ENCODE results near the gene GPATCH8. TPM values are rescaled to one million over a fixed set of nuclear protein-coding genes. Genes with fewer than 3 reads are reported as not detected.
"Not testable (repeated sequence)": the region's sequence is repeated elsewhere in the genome, so short reads cannot be mapped to it uniquely, and the experiment has no call there.

GPATCH8 gene
- total RNA-seq, 1 donor from 2014 or later, result 66.9 TPM

GRCh38 chr17:44384281-44384822, 118.9 kb downstream of the GPATCH8 start:
- intact Hi-C loops (cut with DNase I), result no loop called here
- no peak for ATAC-seq
- no peak for DNase-seq (ENCODE audit: low spot score)

DNA sequence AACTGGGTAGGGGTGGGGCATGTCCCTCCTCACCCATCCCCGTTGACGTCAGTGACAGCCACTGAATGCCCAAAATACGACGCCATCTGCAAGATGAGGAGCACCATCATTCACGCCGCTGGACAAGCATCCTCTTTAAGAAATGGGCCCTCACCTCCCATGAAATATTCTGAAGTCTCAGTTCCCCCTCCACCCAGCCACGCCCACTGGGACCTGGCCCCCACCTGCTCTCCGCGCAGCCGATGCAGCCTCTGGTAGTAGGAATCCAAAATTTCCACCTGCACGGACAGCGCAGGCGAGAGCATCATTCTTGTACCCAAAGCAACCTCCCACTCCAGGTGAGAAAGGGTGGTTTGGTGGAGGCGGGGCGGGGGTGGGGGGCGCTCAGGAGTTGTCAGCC, 119.3 kb downstream of the GPATCH8 start:
- no peak for DNase-seq (ENCODE audit: low spot score)
- ATAC-seq, result no peak
- intact Hi-C loops (cut with DNase I), result no loop called here

GRCh38 chr17:44383363-44383762, 119.8 kb downstream of the GPATCH8 start:
- ATAC-seq (no peak), DNase-seq (ENCODE audit: low spot score) (no peak)
- intact Hi-C loops (cut with DNase I), result no loop called here

DNA sequence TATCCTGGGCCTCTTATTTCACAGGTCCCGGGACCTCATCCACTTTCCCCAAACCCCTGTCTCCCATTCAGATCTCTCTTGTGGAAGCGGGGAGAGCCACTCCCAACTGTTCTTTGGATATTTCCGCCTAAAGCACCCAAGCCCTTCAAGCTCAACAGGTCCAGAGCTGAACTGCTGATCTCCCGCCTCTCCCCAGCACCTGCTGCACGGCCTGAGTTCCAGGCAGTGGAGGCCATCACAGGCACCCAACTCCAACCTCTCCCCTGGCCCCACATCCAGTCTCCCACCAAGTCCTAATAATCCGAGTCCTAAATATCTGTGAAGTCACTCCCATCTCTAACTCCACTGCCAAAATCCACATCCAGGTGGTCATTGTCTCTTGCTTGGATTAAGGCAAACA, 120.3 kb downstream of the GPATCH8 start:
- intact Hi-C loops (cut with DNase I), result no loop called here
- ATAC-seq (no peak), DNase-seq (ENCODE audit: low spot score) (no peak)

GRCh38 chr17:44381810-44382305, 121.3 kb downstream of the GPATCH8 start:
- intact Hi-C loops (cut with DNase I), result no loop called here
- no peak for DNase-seq (ENCODE audit: low spot score)
- no peak for ATAC-seq

- no peak for DNase-seq (ENCODE audit: low spot score)
- intact Hi-C loops (cut with DNase I), result no loop called here
These were observed 122.4 kb downstream of the GPATCH8 start for GRCh38 chr17:44380767-44381166.

DNA sequence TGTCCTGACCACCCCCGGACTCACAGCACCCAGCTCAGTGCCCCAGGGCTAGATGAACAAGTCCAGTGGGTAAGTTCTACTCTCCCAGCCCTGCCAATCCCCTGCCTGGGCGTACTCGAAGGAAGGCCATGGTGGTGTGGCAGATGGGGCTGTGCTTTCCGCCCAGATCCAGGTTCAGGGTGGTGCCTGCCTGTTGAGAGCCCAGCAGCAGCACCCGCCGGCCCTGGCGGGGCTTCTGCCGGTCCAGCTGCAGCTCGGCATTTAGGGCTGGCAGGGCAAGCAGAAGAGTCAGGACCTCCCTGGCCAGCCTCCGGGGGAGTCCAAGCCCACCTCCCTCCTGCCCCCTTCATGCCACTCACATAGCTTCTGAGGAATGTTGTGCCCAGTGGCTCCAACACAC, 123.3 kb downstream of the GPATCH8 start:
- intact Hi-C loops (cut with DNase I), result no loop called here
- no peak for ATAC-seq
- no peak for DNase-seq (ENCODE audit: low spot score)

More at GRCh38 chr17:44380767-44381166, 122.4 kb downstream of the GPATCH8 start:
- ATAC-seq, result no peak

- no peak for DNase-seq (ENCODE audit: low spot score)
- intact Hi-C loops (cut with DNase I), result no loop called here
- ATAC-seq, result no peak
These were observed 125.0 kb downstream of the GPATCH8 start for GRCh38 chr17:44378171-44378705.

DNA sequence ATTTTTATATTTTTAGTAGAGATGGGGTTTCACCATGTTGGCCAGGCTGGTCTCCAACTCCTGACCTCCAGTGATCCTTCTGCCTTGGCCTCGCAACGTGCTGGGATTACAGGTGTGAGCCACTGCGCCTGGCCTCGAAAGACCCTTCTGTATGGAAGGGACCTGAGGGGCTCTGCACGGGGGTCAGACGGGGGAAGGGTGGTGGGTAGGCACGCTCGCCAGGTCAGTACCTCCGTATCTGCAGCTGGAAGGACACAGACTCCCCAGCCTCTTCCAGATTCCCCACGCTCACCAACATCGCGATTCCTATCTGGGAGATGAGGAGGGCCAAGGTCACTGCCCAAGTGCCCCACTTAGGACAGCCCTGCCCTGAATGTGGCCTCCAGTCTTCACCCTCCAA, 126.4 kb downstream of the GPATCH8 start:
- no peak for ATAC-seq
- intact Hi-C loops (cut with DNase I), result no loop called here
- DNase-seq (ENCODE audit: low spot score), result no peak

GRCh38 chr17:44376124-44376523, 127.1 kb downstream of the GPATCH8 start:
- intact Hi-C loops (cut with DNase I), result no loop called here
- ATAC-seq (peak; percentile 68), DNase-seq (ENCODE audit: low spot score) (no peak)

DNA sequence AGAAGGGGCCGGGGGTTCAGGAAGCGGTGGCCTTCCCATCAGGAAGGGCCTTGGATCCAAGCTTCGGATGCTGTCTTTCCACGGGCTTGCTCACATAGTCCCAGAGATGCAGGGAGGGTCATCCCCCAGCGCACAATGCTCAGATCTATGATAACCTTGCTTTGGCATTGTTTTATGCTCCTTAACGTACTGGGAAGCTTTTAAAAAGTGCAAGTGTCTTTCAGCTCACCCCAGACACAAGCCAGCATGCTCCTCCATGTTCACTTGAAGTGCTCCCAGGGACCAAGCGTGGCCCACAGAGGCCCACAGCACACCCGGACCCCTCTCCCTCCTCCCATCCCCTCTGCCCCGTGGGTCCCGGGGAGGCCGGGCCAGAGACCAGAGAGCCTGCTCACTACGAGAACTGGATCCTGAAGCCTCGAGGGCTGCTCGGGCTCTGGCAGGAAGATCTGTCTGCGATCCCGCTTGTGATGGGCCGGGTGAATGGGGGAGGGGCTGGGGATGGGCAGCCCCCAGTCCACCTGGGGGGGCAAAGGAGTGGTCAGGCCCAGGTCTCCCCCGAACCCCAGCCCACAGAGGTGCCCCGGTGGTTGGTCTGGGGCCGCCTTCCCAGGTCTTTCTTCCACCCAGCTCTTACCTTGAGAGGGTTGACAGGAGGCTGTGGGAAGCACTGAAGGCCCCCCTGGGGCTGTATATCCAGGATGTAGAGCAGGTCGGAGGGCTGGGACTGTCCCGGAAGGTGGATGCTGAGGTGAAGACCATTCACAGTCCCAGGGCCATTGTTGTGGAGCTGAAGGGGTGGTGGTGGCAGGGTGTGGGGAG, 127.8 kb downstream of the GPATCH8 start:
- ATAC-seq (peak; percentile 29), DNase-seq (ENCODE audit: low spot score) (no peak)
- intact Hi-C loops (cut with DNase I), result no loop called here

DNA sequence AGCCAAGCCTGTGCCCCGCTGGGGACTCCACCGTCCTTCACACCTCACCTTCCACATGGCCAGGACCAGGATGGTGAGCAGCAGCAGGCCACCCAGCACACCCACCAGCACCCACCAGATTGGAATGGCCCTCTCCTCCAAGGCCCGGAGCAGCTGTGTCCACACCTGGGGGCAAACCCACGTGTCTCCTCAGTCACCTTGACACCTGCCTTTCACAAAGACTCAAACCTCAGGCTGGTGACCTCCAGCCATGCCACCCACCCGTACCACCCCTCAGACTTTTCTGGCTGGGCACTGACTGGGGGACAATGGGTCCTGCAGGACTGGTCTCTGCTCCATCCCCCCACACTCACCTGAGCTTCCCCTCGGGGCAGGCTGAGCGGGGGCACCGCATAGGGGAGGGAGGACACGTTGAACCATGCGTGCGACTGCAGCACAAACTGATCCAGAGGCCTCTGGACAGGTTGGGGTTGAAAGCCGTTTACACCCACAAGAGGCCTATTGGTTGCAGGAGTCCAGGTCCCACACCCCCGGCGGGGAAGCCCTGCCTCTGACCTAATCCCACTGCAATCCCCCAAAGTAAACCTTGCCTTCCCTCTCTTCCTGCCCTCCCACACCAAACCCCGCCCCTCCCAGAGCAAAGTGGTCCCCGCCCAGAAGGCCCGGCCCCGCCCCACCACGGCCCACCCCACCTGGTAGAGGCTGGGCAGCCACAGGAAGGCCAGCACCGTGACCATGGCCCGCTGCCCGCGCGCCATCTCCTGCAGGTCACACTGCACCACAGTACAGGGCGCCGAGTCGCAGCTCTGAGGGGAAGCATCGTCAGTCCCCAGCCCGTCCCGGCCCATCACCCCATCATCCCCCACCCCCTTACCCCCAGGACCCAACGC, 128.7 kb downstream of the GPATCH8 start:
- ATAC-seq (peak; percentile 32), DNase-seq (ENCODE audit: low spot score) (no peak)
- intact Hi-C loops (cut with DNase I), result no loop called here

- intact Hi-C loops (cut with DNase I), result no loop called here
- no peak for ATAC-seq
- no peak for DNase-seq (ENCODE audit: low spot score)
These were observed 131.2 kb downstream of the GPATCH8 start for GRCh38 chr17:44372036-44372435.

GRCh38 chr17:44369414-44370023, 133.7 kb downstream of the GPATCH8 start:
- intact Hi-C loops (cut with DNase I); ATAC-seq; DNase-seq (ENCODE audit: low spot score): not testable (repeated sequence)

DNA sequence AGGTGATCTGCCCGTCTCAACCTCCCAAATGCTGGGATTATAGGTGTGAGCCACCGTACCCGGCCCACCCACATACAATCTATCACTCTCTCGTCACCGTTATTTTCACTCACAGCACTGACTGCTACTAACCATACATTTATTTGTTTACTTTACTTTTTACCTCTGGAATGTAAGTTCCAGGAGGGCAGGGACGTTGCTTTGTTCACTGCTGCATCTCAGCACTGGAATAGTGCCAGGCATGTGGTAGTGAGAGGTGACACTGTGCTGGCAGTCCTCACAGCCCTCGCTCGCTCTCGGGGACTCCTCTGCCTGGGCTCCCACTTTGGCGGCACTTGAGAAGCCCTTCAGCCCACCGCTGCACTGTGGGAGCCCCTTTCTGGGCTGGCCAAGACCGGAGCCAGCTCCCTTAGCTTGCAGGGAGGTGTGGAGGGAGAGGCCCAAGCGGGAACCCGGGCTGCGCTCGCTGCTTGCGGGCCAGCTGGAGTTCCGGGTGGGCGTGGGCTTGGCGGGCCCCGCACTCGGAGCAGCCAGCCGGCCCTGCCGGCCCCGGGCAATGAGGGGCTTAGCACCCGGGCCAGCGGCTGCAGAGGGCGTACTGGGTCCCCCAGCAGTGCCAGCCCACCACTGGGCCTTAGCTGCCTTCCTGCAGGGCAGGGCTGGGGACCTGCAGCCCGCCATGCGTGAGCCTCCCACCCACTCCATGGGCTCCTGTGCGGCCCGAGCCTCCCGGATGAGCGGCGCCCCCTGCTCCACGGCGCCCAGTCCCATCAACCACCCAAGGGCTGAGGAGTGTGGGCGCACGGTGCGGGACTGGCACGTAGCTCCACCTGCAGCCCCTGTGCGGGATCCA, 134.6 kb downstream of the GPATCH8 start:
- intact Hi-C loops (cut with DNase I); DNase-seq (ENCODE audit: low spot score); ATAC-seq: not testable (repeated sequence)

DNA sequence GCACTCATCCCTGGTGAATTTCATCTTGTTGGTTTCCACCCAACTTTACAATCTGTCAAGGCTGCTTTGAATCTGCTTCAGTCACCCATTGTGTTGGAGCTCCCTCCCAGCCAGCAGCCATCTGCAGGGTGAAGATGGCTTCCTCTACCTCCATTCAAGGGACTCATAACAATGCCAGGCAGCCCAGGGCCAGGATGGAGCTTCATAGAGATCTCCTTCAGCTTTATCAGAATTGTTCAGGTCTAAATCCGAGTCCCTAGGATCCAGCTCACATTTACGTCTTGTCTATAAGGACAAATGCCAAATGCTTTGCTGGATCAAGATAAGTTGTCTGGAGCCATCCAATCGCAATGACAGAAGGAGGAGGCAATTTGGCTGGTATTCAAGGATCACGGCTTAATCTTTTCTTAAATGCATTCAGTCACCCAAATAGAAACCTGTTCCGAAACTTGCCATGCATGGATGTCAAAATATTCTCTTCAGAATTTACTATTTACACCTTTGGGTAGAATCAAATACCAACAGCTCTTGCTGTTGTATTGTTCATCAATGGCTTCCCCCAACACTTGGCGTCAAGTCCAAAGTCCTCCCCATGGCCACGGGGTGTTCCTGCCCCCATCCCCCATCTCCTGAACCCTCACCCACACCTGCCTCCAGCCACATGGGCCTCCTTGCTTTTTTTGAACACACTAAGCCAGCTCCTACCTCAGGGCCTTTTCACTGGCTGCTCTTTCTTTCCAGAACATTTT, 135.8 kb downstream of the GPATCH8 start:
- no peak for ATAC-seq
- intact Hi-C loops (cut with DNase I), result no loop called here
- DNase-seq (ENCODE audit: low spot score), result no peak

GRCh38 chr17:44365051-44365450, 138.2 kb downstream of the GPATCH8 start:
- ATAC-seq; intact Hi-C loops (cut with DNase I); DNase-seq (ENCODE audit: low spot score): not testable (repeated sequence)

Data from sciatic nerve (tissue), 2 donors.